Measurements from ENCODE around the gene RPIA.

The RPIA gene

GRCh38 chr2:88733155-88733902, 41.9 kb downstream of the RPIA start:
- H3K4me3 ChIP-seq (ENCODE audit: extremely low read depth, insufficient read depth, low read length, poor library complexity, severe bottlenecking): no peak overlapping the region
- no peak overlapping the region for H3K27ac ChIP-seq (ENCODE audit: low read depth, low read length, severe bottlenecking)
- peaks cover 29% of the 10 kb centered on the region for H3K36me3 ChIP-seq (ENCODE audit: control insufficient read depth, insufficient read depth, low read length)
- no peaks in the 10 kb centered on the region for H3K9me3 ChIP-seq (ENCODE audit: control insufficient read depth, low read length)
- H3K4me1 ChIP-seq (ENCODE audit: control insufficient read depth, insufficient read depth, low read length, poor library complexity, severe bottlenecking): peaks cover 6% of the 10 kb centered on the region
- 92 to 97% methylated on average over 2 to 3 of the region's 4 CpGs for WGBS, 2 experiments (ENCODE audit: insufficient coverage in 2 of 2)

DNA sequence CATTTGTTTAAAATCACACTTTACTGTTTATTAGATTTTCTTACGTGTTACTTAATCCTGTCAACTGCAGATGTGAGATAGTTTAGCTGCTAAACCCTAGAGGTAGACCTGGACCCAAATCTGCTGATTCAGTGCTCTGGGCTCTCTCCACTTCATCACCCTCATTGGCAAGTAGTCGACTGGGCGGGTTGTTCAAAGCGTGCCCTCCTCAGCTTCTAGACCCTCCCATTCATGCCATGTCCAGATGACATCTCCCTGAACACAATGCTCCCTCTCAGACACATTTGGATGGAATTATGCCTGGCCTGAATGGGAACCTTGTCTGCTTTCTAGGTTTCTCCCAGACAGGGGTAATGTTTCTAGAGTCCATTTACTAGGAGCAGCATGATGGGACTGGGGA, 43.7 kb downstream of the RPIA start:
- H3K36me3 ChIP-seq (ENCODE audit: control insufficient read depth, insufficient read depth, low read length): peaks cover 33% of the 10 kb centered on the region
- no peak overlapping the region for H3K27ac ChIP-seq (ENCODE audit: low read depth, low read length, severe bottlenecking)
- WGBS, 2 experiments (ENCODE audit: insufficient coverage in 2 of 2): 81 to 85% methylated on average over 3 to 4 of the region's 4 CpGs
- no peaks in the 10 kb centered on the region for H3K9me3 ChIP-seq (ENCODE audit: control insufficient read depth, low read length)
- H3K4me1 ChIP-seq (ENCODE audit: control insufficient read depth, insufficient read depth, low read length, poor library complexity, severe bottlenecking): no peaks in the 10 kb centered on the region
- H3K4me3 ChIP-seq (ENCODE audit: extremely low read depth, insufficient read depth, low read length, poor library complexity, severe bottlenecking): no peak overlapping the region

DNA sequence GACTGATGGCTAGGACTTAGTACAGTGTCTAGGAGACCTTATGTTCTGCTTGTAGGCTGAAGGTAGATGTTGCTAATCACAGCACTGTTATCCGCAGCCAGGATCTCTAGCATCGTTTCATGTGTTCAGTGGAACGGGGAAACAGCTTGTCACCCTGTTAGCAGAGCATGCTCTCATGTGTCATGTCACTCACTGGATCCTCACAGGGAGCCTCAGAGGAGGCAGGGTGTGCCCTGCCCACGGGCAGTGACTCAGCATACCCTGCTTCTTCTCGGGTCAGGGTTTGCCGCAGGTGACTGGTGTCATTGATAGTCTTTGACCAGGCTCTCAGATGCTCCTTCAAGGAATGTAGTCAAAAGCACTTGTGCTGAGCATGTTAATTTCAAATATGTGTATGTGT, 44.4 kb downstream of the RPIA start:
- Histone ChIP-seq H3K27ac (ENCODE audit: low read depth, low read length, severe bottlenecking) (no peak overlapping the region), H3K36me3 (ENCODE audit: control insufficient read depth, insufficient read depth, low read length) (peaks cover 39% of the 10 kb centered on the region), H3K4me3 (ENCODE audit: extremely low read depth, insufficient read depth, low read length, poor library complexity, severe bottlenecking) (no peak overlapping the region), H3K4me1 (ENCODE audit: control insufficient read depth, insufficient read depth, low read length, poor library complexity, severe bottlenecking) (no peaks in the 10 kb centered on the region), H3K9me3 (ENCODE audit: control insufficient read depth, low read length) (no peaks in the 10 kb centered on the region)
- WGBS, 2 experiments (ENCODE audit: insufficient coverage in 2 of 2): 90 to 94% methylated on average over 3 to 6 of the region's 6 CpGs

GRCh38 chr2:88736437-88736836, 45.0 kb downstream of the RPIA start:
- Histone ChIP-seq H3K36me3 (ENCODE audit: control insufficient read depth, insufficient read depth, low read length) (peaks cover 44% of the 10 kb centered on the region), H3K4me3 (ENCODE audit: extremely low read depth, insufficient read depth, low read length, poor library complexity, severe bottlenecking) (no peak overlapping the region), H3K4me1 (ENCODE audit: control insufficient read depth, insufficient read depth, low read length, poor library complexity, severe bottlenecking) (no peaks in the 10 kb centered on the region), H3K27ac (ENCODE audit: low read depth, low read length, severe bottlenecking) (no peak overlapping the region), H3K9me3 (ENCODE audit: control insufficient read depth, low read length) (no peaks in the 10 kb centered on the region)
- 90 to 95% methylated on average over 6 to 7 of the region's 8 CpGs for WGBS, 2 experiments (ENCODE audit: insufficient coverage in 2 of 2)

GRCh38 chr2:88737385-88737784, 45.9 kb downstream of the RPIA start:
- Histone ChIP-seq H3K36me3 (ENCODE audit: control insufficient read depth, insufficient read depth, low read length) (peaks cover 52% of the 10 kb centered on the region), H3K9me3 (ENCODE audit: control insufficient read depth, low read length) (no peaks in the 10 kb centered on the region), H3K4me3 (ENCODE audit: extremely low read depth, insufficient read depth, low read length, poor library complexity, severe bottlenecking) (no peak overlapping the region), H3K27ac (ENCODE audit: low read depth, low read length, severe bottlenecking) (peak overlapping the region; percentile 67), H3K4me1 (ENCODE audit: control insufficient read depth, insufficient read depth, low read length, poor library complexity, severe bottlenecking) (no peaks in the 10 kb centered on the region)
- WGBS, 2 experiments (ENCODE audit: insufficient coverage in 2 of 2): 84 to 97% methylated on average over 4 of the region's 4 CpGs

DNA sequence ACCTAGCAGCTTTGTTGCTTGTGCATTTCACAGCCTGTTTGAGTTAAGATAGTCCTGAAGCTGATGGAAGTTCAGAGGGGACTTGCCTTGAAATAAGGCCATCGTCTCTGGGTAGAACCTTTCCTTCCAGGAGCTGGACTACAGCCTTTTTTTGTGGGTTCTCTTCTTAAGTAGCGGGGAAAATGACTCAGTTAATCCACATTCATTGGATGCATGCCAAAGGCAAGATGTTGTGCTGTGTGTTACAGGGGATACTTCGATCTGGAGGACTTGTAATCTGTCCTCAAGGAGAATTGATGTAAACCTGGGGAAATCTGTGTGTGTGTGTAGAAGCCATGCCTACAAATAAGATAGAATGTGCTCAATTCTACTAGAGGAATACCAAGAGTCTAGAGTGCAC, 46.8 kb downstream of the RPIA start:
- Histone ChIP-seq H3K9me3 (ENCODE audit: control insufficient read depth, low read length) (no peaks in the 10 kb centered on the region), H3K27ac (ENCODE audit: low read depth, low read length, severe bottlenecking) (no peak overlapping the region), H3K36me3 (ENCODE audit: control insufficient read depth, insufficient read depth, low read length) (peaks cover 58% of the 10 kb centered on the region), H3K4me3 (ENCODE audit: extremely low read depth, insufficient read depth, low read length, poor library complexity, severe bottlenecking) (no peak overlapping the region), H3K4me1 (ENCODE audit: control insufficient read depth, insufficient read depth, low read length, poor library complexity, severe bottlenecking) (no peaks in the 10 kb centered on the region)
- WGBS, 2 experiments (ENCODE audit: insufficient coverage in 2 of 2): 79 to 88% methylated on average over 3 of the region's 3 CpGs

DNA sequence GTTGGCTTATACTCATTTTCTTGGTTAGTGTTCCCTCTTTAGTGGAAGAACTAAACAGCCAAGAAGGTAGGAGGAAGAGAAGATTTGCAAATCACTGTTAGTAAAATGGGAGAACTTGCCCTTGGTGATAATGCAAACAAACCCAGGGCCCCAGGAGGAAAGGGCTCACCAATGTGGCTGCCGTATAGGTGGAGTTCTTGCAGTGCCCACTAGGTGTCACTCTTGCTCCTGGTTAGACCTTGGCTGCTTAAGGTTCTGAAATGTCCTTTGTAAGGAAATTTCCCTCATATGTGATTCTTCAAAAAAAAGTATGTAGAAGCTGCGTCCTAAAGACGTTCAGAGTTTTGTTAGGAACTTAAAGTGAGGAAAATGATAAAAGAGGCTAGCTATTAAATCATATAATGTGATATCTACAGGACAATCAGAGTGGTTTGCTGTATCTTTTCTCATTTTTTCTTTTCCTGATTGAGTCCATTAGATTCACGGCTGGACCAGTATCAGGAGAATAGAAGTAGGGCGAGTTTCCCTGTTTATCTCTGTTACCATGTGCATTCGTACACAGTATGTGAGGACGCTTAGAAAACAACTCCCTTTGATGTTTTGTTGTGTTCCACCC, 48.6 kb downstream of the RPIA start:
- no peaks in the 10 kb centered on the region for H3K4me1 ChIP-seq (ENCODE audit: control insufficient read depth, insufficient read depth, low read length, poor library complexity, severe bottlenecking)
- WGBS, 2 experiments (ENCODE audit: insufficient coverage in 2 of 2): 41 to 64% methylated on average over 5 of the region's 7 CpGs
- no peak overlapping the region for H3K27ac ChIP-seq (ENCODE audit: low read depth, low read length, severe bottlenecking)
- peaks cover 62% of the 10 kb centered on the region for H3K36me3 ChIP-seq (ENCODE audit: control insufficient read depth, insufficient read depth, low read length)
- H3K9me3 ChIP-seq (ENCODE audit: control insufficient read depth, low read length): no peaks in the 10 kb centered on the region
- no peak overlapping the region for H3K4me3 ChIP-seq (ENCODE audit: extremely low read depth, insufficient read depth, low read length, poor library complexity, severe bottlenecking)

DNA sequence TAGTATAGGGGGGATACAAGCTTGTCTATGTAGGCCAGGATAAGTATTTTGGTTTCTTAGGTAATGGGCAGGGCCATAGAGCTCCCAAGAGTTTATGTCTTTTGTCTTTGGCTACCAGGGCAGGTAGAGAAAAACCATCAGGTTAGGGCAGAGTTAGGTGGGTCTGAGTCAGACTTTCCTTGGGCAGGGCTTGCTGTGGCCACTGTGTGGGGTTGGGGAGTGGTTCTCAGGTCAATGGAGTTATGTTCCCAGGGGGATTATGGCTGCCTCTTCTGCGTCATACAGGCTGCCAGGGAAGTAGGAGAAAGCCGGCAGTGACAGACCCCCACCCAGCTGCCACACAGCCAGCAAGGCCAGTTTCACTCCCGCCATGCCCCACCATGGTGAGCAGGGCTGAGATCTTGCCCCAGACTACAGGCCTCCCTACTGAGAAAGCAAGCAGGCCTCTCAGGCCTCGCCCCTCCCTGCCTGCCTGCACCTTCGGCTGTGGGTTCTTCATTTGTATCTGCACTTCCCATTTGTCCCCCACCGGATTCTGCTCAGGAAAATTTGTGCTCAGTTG, 55.5 kb downstream of the RPIA start:
- Histone ChIP-seq H3K9me3 (ENCODE audit: control insufficient read depth, low read length) (no peaks in the 10 kb centered on the region), H3K4me3 (ENCODE audit: extremely low read depth, insufficient read depth, low read length, poor library complexity, severe bottlenecking) (no peak overlapping the region), H3K36me3 (ENCODE audit: control insufficient read depth, insufficient read depth, low read length) (peaks cover 66% of the 10 kb centered on the region), H3K27ac (ENCODE audit: low read depth, low read length, severe bottlenecking) (no peak overlapping the region), H3K4me1 (ENCODE audit: control insufficient read depth, insufficient read depth, low read length, poor library complexity, severe bottlenecking) (no peaks in the 10 kb centered on the region)
- 96 to 97% methylated on average over 4 to 6 of the region's 6 CpGs for WGBS, 2 experiments (ENCODE audit: insufficient coverage in 2 of 2)

DNA sequence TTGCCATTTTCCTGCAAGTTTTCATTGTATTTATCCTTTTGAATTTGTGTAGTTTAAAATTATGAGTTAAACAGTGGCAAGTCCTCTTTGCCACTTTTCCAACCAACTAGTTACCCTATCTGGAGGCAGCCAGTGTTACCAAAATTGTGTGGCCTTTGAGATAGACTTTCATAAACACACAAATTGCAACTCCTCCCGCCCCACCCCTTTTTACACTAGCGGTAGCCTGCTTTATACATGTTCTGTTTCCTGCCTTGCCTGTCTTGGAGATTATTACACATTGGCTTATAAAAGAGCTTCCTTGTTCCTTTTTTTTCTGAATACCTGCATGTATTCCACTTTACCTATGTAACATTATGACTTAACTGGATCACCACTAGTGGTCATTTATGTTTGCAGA, 56.5 kb downstream of the RPIA start:
- Histone ChIP-seq H3K4me1 (ENCODE audit: control insufficient read depth, insufficient read depth, low read length, poor library complexity, severe bottlenecking) (no peaks in the 10 kb centered on the region), H3K27ac (ENCODE audit: low read depth, low read length, severe bottlenecking) (no peak overlapping the region), H3K4me3 (ENCODE audit: extremely low read depth, insufficient read depth, low read length, poor library complexity, severe bottlenecking) (no peak overlapping the region), H3K9me3 (ENCODE audit: control insufficient read depth, low read length) (no peaks in the 10 kb centered on the region), H3K36me3 (ENCODE audit: control insufficient read depth, insufficient read depth, low read length) (peaks cover 60% of the 10 kb centered on the region)
- 100% methylated on average over 1 to 2 of the region's 2 CpGs for WGBS, 2 experiments (ENCODE audit: insufficient coverage in 2 of 2)

GRCh38 chr2:88751768-88752167, 60.3 kb downstream of the RPIA start:
- H3K9me3 ChIP-seq (ENCODE audit: control insufficient read depth, low read length): no peaks in the 10 kb centered on the region
- no peak overlapping the region for H3K27ac ChIP-seq (ENCODE audit: low read depth, low read length, severe bottlenecking)
- no peaks in the 10 kb centered on the region for H3K4me1 ChIP-seq (ENCODE audit: control insufficient read depth, insufficient read depth, low read length, poor library complexity, severe bottlenecking)
- 100% methylated on average over 1 of the region's 3 CpGs; no CpG with 5 or more reads in 1 of the 2 experiments for WGBS, 2 experiments (ENCODE audit: insufficient coverage in 2 of 2)
- no peak overlapping the region for H3K4me3 ChIP-seq (ENCODE audit: extremely low read depth, insufficient read depth, low read length, poor library complexity, severe bottlenecking)
- H3K36me3 ChIP-seq (ENCODE audit: control insufficient read depth, insufficient read depth, low read length): peaks cover 43% of the 10 kb centered on the region

All from mesodermal cell (in vitro differentiated cells).